PC-3 (cell line): ENCODE results near the gene CSAD. TPM values are rescaled to one million over a fixed set of nuclear protein-coding genes. Genes with fewer than 3 reads are reported as not detected.

Source experiments
- ATAC-seq: fragments of 200-7000 bp; cut with Tn5 transposase; 2 replicates; pipeline ENCODE4 v1.9.1; 2020; ENCODE audit warnings: mild to moderate bottlenecking, moderate library complexity
- BruUV-seq: library from RNA; stranded (reverse); fragments of 400-500 nt; replicated peaks from 2 replicates; lab custom pipeline; 2021; lab: Mats Ljungman, UMichigan
- CTCF ChIA-PET: fragments of 300-600 bp; sonication (Branson Sonifier 250); formaldehyde crosslinking; loops from one replicate; lab custom pipeline; 2022; ENCODE audit warnings: antibody characterized with exemption; lab: Charles Lee
- POLR2A ChIA-PET: fragments of 300-600 bp; sonication (Branson Sonifier 250); formaldehyde crosslinking; loops from one replicate; lab custom pipeline; 2022; ENCODE audit warnings: antibody characterized with exemption; ENCODE audit not compliant: unreplicated experiment; lab: Charles Lee
- DNase-seq: peaks from one replicate; pipeline ENCODE4 v3.0.0-alpha.2; 2015
- H2AFZ ChIP-seq: fragments of 300-600 bp; sonication (generic); 2 replicates; pipeline ENCODE4 v1.6.0; 2016; ENCODE audit warnings: antibody characterized with exemption, low read length
- H3F3A ChIP-seq: fragments of 300-600 bp; sonication (generic); one replicate; pipeline ENCODE4 v1.6.0; 2017; ENCODE audit warnings: antibody characterized with exemption, low read length, control low read depth, mild to moderate bottlenecking; ENCODE audit not compliant: unreplicated experiment
- H3K27ac ChIP-seq: fragments of 300-600 bp; sonication (generic); 2 replicates; pipeline ENCODE4 v1.5.1; 2016; ENCODE audit warnings: mild to moderate bottlenecking, low read length
- H3K27me3 ChIP-seq: fragments of 300-600 bp; sonication (generic); 2 replicates; pipeline ENCODE4 v1.6.1; 2016; ENCODE audit warnings: low read length, mixed read lengths
- H3K36me3 ChIP-seq: fragments of 300-600 bp; sonication (generic); 2 replicates; pipeline ENCODE4 v1.6.1; 2016; ENCODE audit warnings: low read depth, mixed run types, low read length, mixed read lengths
- H3K4me1 ChIP-seq: fragments of 300-600 bp; sonication (generic); 2 replicates; pipeline ENCODE4 v1.5.1; 2016; ENCODE audit warnings: low read length; ENCODE audit not compliant: insufficient read depth
- H3K4me2 ChIP-seq: fragments of 300-600 bp; sonication (generic); 2 replicates; pipeline ENCODE4 v1.6.0; 2016; ENCODE audit warnings: low read length
- H3K4me3 ChIP-seq: fragments of 300-600 bp; sonication (generic); 2 replicates; pipeline ENCODE4 v1.5.1; 2016; ENCODE audit warnings: mild to moderate bottlenecking, low read length, mixed read lengths
- H3K79me2 ChIP-seq: fragments of 300-600 bp; sonication (generic); 2 replicates; pipeline ENCODE4 v1.6.1; 2017; ENCODE audit warnings: low read length, mixed read lengths
- H3K9ac ChIP-seq: fragments of 300-600 bp; sonication (generic); 2 replicates; pipeline ENCODE4 v1.6.0; 2016; ENCODE audit warnings: mild to moderate bottlenecking, low read length
- H3K9me2 ChIP-seq: fragments of 300-600 bp; sonication (generic); replicated peaks from 2 replicates; pipeline ENCODE4 v1.6.1; 2016; ENCODE audit warnings: mixed run types, low read length, mixed read lengths
- H3K9me3 ChIP-seq: fragments of 300-600 bp; sonication (generic); 2 replicates; pipeline ENCODE4 v1.6.1; 2016; ENCODE audit warnings: low read length, mixed read lengths
- H4K20me1 ChIP-seq: fragments of 300-600 bp; sonication (generic); 2 replicates; pipeline ENCODE4 v1.6.1; 2016; ENCODE audit warnings: low read length, mixed read lengths
- EZH2 ChIP-seq: fragments of 300-600 bp; sonication (generic); IDR thresholded peaks from one replicate; pipeline ENCODE4 v1.6.1; 2017; ENCODE audit warnings: antibody characterized with exemption, mild to moderate bottlenecking, low read length; ENCODE audit not compliant: unreplicated experiment
- EZH2phosphoT487 ChIP-seq: fragments of 300-600 bp; sonication (generic); IDR thresholded peaks from 2 replicates; pipeline ENCODE4 v1.6.1; 2018; ENCODE audit warnings: mild to moderate bottlenecking, antibody characterized with exemption, low read length, borderline replicate concordance
- intact Hi-C: fragments of 100-400 bp; cut with micrococcal nuclease; formaldehyde crosslinking; loops from 2 replicates; pipeline ENCODE4 v1.9.0; 2023
- total RNA-seq: library from RNA; depleted of rRNA; stranded (reverse); fragments of >200 nt; gene quantifications from 2 replicates; pipeline ENCODE4 v1.2.3, GENCODE V29; 2014
- TF ChIP-seq, protein P1 (sequence below): fragments of 300-600 bp; sonication (generic); conservative IDR thresholded peaks from 2 replicates; pipeline ENCODE4 v1.5.1; 2017; ENCODE audit warnings: antibody characterized with exemption, low read depth, mild to moderate bottlenecking, low read length

Gene CSAD
- total RNA-seq, 1 experiment from 2014 or later = 21.5 TPM

DNA sequence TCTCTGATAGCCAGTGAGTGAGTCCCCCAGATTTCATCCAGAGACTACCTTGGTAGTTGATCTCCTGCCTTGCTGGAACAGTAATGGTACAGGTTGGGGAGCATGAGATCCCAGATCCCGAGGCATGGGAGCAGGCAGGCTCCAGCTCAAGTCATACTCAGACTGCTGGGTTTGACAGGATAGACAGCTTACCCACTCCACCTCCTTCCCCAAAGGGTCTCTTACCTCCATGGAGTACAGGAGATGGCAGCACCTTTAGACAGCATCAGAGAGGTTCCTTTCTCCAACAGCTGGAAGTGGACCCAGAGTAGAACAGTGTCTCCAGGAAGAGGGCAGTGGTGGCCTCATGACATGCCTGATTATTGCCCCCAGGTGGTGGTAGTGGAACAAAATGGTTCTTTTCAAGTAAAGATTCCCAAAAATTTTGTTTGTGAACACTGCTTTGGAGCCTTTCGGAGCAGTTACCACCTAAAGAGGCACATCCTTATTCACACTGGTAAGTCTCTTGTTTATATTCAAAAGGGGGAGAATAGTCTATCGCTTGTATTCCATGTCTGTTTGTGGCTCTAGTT, 4.9 kb upstream of the CSAD start:
- Histone ChIP-seq H3K9me3 (no peaks in the 10 kb centered on the region), H3K9me2 (no peaks in the 10 kb centered on the region), H3K27ac (no peak overlapping the region), H3K4me1 (peaks cover 21% of the 10 kb centered on the region), H3K4me2 (no peak overlapping the region), H3K79me2 (peaks cover 30% of the 10 kb centered on the region), H3K9ac (no peak overlapping the region), H3K36me3 (peaks cover 53% of the 10 kb centered on the region), H3K27me3 (no peaks in the 10 kb centered on the region), H3K4me3 (no peak overlapping the region), H2AFZ (no peak overlapping the region), H3F3A (peaks cover 5% of the 10 kb centered on the region), H4K20me1 (no peaks in the 10 kb centered on the region)
- ATAC-seq = no peak
- no peak for TF ChIP-seq EZH2phosphoT487
- no peak for TF ChIP-seq EZH2
- TF ChIP-seq, protein P1, sequence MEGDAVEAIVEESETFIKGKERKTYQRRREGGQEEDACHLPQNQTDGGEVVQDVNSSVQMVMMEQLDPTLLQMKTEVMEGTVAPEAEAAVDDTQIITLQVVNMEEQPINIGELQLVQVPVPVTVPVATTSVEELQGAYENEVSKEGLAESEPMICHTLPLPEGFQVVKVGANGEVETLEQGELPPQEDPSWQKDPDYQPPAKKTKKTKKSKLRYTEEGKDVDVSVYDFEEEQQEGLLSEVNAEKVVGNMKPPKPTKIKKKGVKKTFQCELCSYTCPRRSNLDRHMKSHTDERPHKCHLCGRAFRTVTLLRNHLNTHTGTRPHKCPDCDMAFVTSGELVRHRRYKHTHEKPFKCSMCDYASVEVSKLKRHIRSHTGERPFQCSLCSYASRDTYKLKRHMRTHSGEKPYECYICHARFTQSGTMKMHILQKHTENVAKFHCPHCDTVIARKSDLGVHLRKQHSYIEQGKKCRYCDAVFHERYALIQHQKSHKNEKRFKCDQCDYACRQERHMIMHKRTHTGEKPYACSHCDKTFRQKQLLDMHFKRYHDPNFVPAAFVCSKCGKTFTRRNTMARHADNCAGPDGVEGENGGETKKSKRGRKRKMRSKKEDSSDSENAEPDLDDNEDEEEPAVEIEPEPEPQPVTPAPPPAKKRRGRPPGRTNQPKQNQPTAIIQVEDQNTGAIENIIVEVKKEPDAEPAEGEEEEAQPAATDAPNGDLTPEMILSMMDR = peak; percentile 44; the same call in 1 of the 2 replicates
- ChIA-PET POLR2A (no interaction called here), CTCF (no interaction called here)
- DNase-seq = no peak
- no TSS peak for BruUV-seq
- intact Hi-C loops = no loop called here

DNA sequence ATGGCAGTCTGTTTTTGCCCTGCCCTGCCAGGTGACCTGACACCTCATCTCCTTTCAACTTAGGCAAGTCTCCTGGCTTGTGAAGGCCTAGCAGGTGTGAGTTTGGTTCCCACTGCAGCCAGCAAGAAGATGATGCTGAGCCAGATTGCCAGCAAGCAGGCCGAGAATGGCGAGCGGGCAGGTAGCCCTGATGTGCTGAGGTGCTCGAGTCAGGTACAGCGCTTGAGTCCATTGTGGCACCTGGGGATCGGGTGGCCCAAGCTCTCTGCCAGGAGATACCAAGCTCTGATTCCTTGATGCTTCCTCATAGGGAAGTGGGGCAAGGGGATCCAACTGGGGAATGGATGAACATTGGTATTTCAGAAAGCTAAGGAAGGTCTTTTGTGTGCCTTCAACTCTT, 4.1 kb upstream of the CSAD start:
- Histone ChIP-seq H3K36me3 (peaks cover 53% of the 10 kb centered on the region), H3K9me2 (no peaks in the 10 kb centered on the region), H3K27me3 (no peaks in the 10 kb centered on the region), H3K4me3 (no peak overlapping the region), H3F3A (peaks cover 5% of the 10 kb centered on the region), H3K9ac (no peak overlapping the region), H3K27ac (no peak overlapping the region), H3K9me3 (no peaks in the 10 kb centered on the region), H4K20me1 (no peaks in the 10 kb centered on the region), H3K4me1 (peaks cover 22% of the 10 kb centered on the region), H3K4me2 (no peak overlapping the region), H3K79me2 (peaks cover 30% of the 10 kb centered on the region), H2AFZ (no peak overlapping the region)
- intact Hi-C loops = no loop called here
- POLR2A ChIA-PET = no interaction called here
- BruUV-seq = no TSS peak
- TF ChIP-seq EZH2 = no peak
- TF ChIP-seq, protein P1 = no peak
- no peak for TF ChIP-seq EZH2phosphoT487
- ATAC-seq = no peak
- CTCF ChIA-PET = no interaction called here
- DNase-seq = no peak

DNA sequence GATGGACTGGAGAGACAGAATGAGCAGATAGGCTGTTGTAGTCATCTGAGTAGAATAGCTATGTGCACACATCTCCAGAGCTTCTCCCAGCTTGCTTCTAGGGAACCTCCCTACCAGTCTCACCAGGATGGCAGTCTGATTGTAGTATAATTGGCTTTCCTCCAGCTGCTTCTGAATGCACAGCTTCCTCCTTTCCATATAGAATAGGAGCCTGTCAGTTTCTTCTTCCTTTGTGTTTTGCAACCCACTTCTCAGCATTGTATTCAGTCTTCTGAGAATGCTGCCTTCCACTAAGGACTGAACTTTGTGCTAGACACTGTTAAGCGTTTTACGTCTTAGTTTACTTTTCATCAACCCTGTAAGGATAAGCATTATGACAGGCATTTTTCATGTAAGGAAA, 2.2 kb upstream of the CSAD start:
- no TSS peak for BruUV-seq
- Histone ChIP-seq H3K36me3 (peaks cover 47% of the 10 kb centered on the region), H3K4me2 (peak overlapping the region; percentile 89), H3K27ac (no peak overlapping the region), H3F3A (peaks cover 5% of the 10 kb centered on the region), H3K4me1 (peaks cover 31% of the 10 kb centered on the region), H3K9me2 (no peaks in the 10 kb centered on the region), H3K9me3 (no peaks in the 10 kb centered on the region), H3K79me2 (peaks cover 39% of the 10 kb centered on the region), H4K20me1 (no peaks in the 10 kb centered on the region), H2AFZ (no peak overlapping the region), H3K9ac (no peak overlapping the region), H3K4me3 (peak overlapping the region; percentile 94), H3K27me3 (no peaks in the 10 kb centered on the region)
- intact Hi-C loops = no loop called here
- ATAC-seq = no peak
- DNase-seq = peak; percentile 23
- ChIA-PET POLR2A (no interaction called here), CTCF (interaction anchor here (0.6 kb wide), 1 partner anchor 12 kb away, joined by 3 read pairs; no protein-coding TSS in a partner anchor)
- TF ChIP-seq, protein P1 = no peak
- TF ChIP-seq EZH2 = no peak
- TF ChIP-seq EZH2phosphoT487 = no peak
